HCT116 (cell line): ENCODE data around the gene PSMB4.

Experiments
- CEBPB ChIP-seq: IDR thresholded peaks from 2 replicates; pipeline ENCODE4 v1.6.1; 2012; ENCODE audit warnings: low read depth
- EGR1 ChIP-seq: IDR thresholded peaks from 2 replicates; pipeline ENCODE4 v1.6.1; 2012; ENCODE audit warnings: low read depth
- ELF1 ChIP-seq: IDR thresholded peaks from 2 replicates; pipeline ENCODE4 v1.6.1; 2012; ENCODE audit warnings: low read depth, borderline replicate concordance
- EZH2 ChIP-seq: fragments of 200-600 bp; sonication (generic); IDR thresholded peaks from 2 replicates; pipeline ENCODE4 v1.6.1; 2017; ENCODE audit warnings: antibody characterized with exemption, mixed run types
- EZH2phosphoT487 ChIP-seq: fragments of 200-600 bp; IDR thresholded peaks from 2 replicates; pipeline ENCODE4 v1.6.1; 2018; ENCODE audit warnings: antibody characterized with exemption, borderline replicate concordance
- JUND ChIP-seq: IDR thresholded peaks from 2 replicates; pipeline ENCODE4 v1.6.1; 2012
- POLR2A ChIP-seq: IDR thresholded peaks from 2 replicates; pipeline ENCODE4 v1.7.0; 2011; ENCODE audit warnings: borderline replicate concordance; ENCODE audit not compliant: insufficient read depth, insufficient read length; ENCODE audit errors: extremely low read depth
- RAD21 ChIP-seq: IDR thresholded peaks from 2 replicates; pipeline ENCODE4 v1.6.1; 2012; ENCODE audit warnings: low read depth, mild to moderate bottlenecking
- YY1 ChIP-seq: IDR thresholded peaks from 2 replicates; pipeline ENCODE4 v1.6.1; 2011; ENCODE audit warnings: low read length, low read depth, moderate library complexity, mild to moderate bottlenecking; ENCODE audit not compliant: insufficient replicate concordance; ENCODE audit errors: extremely low read depth
- TF ChIP-seq, protein P1 (sequence below), 3 experiments: fragments of 200-600 bp in 1 of 3; sonication (generic) in 1 of 3; IDR thresholded peaks in 2 of 3; conservative IDR thresholded peaks in 1 of 3; 2 replicates each; pipeline ENCODE4 v1.5.1; 2012 to 2017; ENCODE audit warnings: low read depth in 2 of 3, low read length in 2 of 3, antibody characterized with exemption in 1 of 3, borderline replicate concordance in 1 of 3, control low read depth in 1 of 3, mild to moderate bottlenecking in 1 of 3, mixed read lengths in 1 of 3, mixed run types in 1 of 3, moderate library complexity in 1 of 3; ENCODE audit not compliant: insufficient read depth in 1 of 3
- TF ChIP-seq, protein P2 (sequence below): IDR thresholded peaks from 2 replicates; pipeline ENCODE4 v1.6.1; 2012; ENCODE audit warnings: low read depth

DNA sequence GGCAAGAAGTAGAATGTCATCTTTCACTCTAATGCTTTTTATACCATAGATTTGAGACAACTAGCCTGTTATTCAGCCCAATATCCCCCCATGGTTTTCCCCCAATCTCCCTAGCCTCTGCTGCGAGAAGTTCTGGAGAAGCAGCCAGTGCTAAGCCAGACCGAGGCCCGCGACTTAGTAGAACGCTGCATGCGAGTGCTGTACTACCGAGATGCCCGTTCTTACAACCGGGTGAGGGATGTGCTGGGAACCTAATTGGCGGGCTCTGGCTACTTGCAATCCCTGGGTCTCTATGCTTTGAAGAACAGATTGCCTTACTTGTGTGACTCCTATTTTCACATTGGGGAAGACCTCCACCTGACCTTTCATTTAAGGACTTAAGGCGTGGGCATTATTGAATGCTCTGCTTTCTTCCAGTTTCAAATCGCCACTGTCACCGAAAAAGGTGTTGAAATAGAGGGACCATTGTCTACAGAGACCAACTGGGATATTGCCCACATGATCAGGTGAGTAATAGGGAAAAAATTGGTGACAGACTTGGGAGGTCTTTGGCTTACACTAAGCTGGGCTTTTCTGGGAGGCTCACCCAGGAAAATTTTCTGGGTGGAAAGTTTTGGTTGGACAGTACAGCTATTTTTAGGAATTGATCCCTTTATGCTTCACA, 1.9 kb downstream of the PSMB4 start:
- TF ChIP-seq CEBPB: no peak
- TF ChIP-seq, protein P1, sequence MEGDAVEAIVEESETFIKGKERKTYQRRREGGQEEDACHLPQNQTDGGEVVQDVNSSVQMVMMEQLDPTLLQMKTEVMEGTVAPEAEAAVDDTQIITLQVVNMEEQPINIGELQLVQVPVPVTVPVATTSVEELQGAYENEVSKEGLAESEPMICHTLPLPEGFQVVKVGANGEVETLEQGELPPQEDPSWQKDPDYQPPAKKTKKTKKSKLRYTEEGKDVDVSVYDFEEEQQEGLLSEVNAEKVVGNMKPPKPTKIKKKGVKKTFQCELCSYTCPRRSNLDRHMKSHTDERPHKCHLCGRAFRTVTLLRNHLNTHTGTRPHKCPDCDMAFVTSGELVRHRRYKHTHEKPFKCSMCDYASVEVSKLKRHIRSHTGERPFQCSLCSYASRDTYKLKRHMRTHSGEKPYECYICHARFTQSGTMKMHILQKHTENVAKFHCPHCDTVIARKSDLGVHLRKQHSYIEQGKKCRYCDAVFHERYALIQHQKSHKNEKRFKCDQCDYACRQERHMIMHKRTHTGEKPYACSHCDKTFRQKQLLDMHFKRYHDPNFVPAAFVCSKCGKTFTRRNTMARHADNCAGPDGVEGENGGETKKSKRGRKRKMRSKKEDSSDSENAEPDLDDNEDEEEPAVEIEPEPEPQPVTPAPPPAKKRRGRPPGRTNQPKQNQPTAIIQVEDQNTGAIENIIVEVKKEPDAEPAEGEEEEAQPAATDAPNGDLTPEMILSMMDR (IDR thresholded peaks at IDR 0.05 in 2 of 3, conservative IDR thresholded peaks at IDR 0.05 in 1 of 3; ENCODE audit: borderline replicate concordance in 1 of 3, insufficient read depth in 1 of 3, low read depth in 2 of 3, low read length in 2 of 3): no peak
- TF ChIP-seq POLR2A: no peak
- no peak for TF ChIP-seq EZH2phosphoT487
- TF ChIP-seq EZH2: no peak
- no peak for TF ChIP-seq RAD21
- TF ChIP-seq YY1: no peak
- TF ChIP-seq ELF1: no peak
- no peak for TF ChIP-seq EGR1
- no peak for TF ChIP-seq JUND
- TF ChIP-seq, protein P2, sequence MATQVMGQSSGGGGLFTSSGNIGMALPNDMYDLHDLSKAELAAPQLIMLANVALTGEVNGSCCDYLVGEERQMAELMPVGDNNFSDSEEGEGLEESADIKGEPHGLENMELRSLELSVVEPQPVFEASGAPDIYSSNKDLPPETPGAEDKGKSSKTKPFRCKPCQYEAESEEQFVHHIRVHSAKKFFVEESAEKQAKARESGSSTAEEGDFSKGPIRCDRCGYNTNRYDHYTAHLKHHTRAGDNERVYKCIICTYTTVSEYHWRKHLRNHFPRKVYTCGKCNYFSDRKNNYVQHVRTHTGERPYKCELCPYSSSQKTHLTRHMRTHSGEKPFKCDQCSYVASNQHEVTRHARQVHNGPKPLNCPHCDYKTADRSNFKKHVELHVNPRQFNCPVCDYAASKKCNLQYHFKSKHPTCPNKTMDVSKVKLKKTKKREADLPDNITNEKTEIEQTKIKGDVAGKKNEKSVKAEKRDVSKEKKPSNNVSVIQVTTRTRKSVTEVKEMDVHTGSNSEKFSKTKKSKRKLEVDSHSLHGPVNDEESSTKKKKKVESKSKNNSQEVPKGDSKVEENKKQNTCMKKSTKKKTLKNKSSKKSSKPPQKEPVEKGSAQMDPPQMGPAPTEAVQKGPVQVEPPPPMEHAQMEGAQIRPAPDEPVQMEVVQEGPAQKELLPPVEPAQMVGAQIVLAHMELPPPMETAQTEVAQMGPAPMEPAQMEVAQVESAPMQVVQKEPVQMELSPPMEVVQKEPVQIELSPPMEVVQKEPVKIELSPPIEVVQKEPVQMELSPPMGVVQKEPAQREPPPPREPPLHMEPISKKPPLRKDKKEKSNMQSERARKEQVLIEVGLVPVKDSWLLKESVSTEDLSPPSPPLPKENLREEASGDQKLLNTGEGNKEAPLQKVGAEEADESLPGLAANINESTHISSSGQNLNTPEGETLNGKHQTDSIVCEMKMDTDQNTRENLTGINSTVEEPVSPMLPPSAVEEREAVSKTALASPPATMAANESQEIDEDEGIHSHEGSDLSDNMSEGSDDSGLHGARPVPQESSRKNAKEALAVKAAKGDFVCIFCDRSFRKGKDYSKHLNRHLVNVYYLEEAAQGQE: no peak
